ENCODE results near the gene PTPRT. TPM values are rescaled to one million over a fixed set of nuclear protein-coding genes. Genes with fewer than 3 reads are reported as not detected.

The PTPRT gene
- total RNA-seq, 1 donor from 2014 or later, result 45.0 TPM

GRCh38 chr20:43022568-43022967 lies 167.1 kb downstream of the PTPRT start:
- DNase-seq (ENCODE audit: low spot score), result no peak

DNA sequence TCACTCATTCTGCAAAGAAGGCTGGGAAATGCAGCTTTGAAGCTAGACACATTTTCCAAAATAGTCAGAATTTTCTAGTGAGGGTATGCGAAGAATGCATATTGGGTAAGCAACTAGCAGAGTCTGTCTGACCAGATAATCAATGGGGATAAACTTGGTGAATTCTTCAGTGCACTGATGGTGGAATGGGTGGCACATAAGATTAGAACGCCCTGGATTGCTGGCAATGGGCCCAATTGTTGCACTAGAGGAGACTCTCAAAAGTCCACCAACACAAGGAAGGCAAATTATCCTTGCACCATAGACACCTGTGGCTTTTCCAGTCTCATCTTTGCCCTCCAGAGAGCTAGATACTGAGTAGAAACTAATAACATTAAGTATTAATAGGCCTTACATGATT lies 167.6 kb downstream of the PTPRT start:
- DNase-seq (ENCODE audit: low spot score), result no peak

DNA sequence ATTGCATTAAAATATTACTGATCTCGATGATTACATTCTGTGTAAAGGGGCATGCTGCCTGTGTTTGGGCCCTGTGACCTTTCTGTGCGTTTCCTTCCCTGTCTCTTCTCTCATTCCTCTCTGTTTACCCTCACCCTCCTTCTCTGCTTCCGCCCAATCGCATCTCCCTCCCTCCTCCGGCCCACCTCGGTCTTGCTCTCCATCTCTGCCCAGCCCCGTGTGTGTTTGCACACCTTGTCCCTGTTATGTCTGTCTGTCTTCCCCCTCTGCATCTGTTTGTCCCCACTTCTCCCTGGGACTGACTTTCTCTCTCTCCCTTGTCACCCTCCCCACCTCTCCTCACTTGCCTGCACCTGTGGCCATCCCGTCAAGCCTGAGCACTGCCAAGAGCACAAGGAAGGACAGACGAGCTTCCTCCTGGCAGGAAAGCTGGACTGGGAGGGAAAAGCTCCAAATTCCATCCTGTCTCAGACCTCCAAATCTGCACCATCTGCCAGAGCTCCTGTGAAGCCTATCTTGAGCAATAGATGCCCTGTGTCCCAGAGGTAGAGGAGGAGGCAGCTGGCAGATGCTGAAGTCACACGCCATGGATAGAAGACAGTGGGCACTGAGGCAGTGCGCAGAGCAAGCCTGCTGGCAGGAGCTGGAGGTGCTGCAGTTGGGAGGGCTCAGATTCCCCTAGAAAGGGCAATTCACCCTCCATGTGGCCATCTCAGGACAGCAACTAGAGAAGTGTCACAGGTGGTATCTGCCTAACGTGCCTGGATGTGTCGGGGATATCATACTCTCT lies 172.3 kb downstream of the PTPRT start:
- DNase-seq (ENCODE audit: low spot score), result no peak

- DNase-seq (ENCODE audit: low spot score), result no peak
These were observed 173.4 kb downstream of the PTPRT start for GRCh38 chr20:43016257-43016656.

GRCh38 chr20:43015566-43015965 lies 174.1 kb downstream of the PTPRT start:
- DNase-seq (ENCODE audit: low spot score), result no peak

- no peak for DNase-seq (ENCODE audit: low spot score)
These were observed 175.5 kb downstream of the PTPRT start for GRCh38 chr20:43014206-43014605.

GRCh38 chr20:43011491-43011890 lies 178.2 kb downstream of the PTPRT start:
- DNase-seq (ENCODE audit: low spot score), result no peak

- no peak for DNase-seq (ENCODE audit: low spot score)
These were observed 180.2 kb downstream of the PTPRT start for GRCh38 chr20:43009532-43009931.

DNA sequence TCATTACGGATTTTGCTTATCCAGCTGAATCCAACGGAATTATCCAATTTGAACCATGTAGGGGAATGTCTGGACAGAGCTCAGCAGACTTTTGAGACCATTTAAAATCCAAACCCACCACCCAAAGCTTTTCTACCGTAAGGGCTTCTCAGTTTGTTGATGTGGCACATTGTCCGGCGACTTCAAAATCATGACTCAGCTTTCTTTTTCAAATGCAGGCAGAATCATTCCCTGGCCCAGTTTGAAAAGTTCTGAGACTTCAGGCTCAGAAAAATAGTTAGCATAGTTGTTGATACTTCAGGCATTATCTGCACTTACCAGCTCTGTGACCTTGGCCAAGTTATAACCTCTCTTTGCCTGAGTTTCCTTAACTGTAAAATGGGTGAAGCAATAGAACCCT lies 182.2 kb downstream of the PTPRT start:
- no peak for DNase-seq (ENCODE audit: low spot score)

DNA sequence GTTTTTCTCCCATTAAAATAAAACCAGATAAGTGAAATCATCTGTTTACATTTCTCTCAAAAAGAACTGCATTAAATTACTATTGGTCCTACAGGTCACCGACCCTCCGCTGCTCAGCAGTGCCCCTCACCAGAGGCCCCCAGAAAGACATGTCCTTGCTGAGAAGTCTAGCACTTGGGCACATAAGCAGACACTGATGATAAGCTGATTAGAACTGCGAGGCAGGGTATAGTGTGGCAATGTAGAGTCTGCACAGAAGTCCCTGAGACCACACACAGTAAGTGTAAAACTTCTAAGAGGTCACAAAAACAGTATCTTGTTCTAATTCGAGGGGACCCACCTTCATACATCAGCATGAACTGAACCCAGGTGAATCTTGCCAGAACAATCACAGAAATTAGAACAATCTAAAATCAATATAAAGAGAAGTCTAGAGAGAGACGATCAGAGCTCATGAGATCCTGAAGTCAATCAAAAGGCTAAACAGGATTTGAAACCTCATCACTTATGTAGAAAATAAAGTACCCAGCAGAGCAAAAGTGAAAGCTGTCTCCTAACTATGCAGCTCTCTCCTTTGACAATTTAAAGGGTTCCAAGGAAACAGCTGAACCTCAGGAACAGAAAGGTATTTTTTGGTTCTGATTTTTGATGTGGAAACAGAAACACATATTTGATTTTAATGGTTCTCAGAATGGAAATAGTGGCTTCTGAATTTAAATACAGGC lies 182.9 kb downstream of the PTPRT start:
- no peak for DNase-seq (ENCODE audit: low spot score)

- no peak for DNase-seq (ENCODE audit: low spot score)
These were observed 186.3 kb downstream of the PTPRT start for GRCh38 chr20:43003318-43003944.

GRCh38 chr20:42996141-42996540 lies 193.6 kb downstream of the PTPRT start:
- DNase-seq (ENCODE audit: low spot score), result no peak

- DNase-seq (ENCODE audit: low spot score), result no peak
These were observed 201.4 kb downstream of the PTPRT start for GRCh38 chr20:42988319-42988718.

DNA sequence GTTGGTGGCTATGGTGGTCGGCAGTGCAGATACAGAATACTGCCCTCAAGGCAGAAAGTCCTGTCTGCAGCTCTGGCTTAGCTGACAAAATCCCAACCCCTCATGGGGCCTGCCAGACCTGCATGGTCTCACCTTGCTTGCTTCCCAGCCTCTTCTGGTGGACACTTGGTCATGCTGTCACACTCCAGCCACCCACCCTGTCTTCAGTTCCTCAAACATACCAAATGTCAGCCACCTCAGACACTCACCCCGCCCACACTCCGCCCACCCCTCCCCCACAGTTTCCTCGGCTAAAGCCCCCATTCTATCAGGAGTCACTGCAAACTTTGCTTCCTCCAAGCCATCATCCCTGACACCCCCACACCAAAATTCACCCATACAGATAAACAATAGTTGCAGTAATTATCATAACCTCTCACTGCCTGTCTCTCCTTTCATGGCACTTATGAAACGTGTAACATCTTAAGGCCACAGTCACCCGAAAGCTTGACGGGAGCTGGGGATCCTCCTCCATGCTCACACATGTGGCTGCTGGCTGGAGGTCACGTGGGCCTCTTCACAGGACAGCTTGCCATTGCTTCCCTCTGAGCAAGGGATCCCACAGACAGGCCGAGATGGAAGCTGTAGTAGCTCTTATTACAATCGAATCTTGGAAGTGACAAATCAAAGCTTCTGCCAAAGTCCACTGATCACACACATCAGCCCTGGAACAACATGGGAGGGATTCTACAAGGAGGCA lies 202.2 kb downstream of the PTPRT start:
- DNase-seq (ENCODE audit: low spot score), result no peak

- no peak for DNase-seq (ENCODE audit: low spot score)
These were observed 203.4 kb downstream of the PTPRT start for GRCh38 chr20:42986143-42986773.

- no peak for DNase-seq (ENCODE audit: low spot score)
These were observed 204.1 kb downstream of the PTPRT start for GRCh38 chr20:42985628-42986027.

DNA sequence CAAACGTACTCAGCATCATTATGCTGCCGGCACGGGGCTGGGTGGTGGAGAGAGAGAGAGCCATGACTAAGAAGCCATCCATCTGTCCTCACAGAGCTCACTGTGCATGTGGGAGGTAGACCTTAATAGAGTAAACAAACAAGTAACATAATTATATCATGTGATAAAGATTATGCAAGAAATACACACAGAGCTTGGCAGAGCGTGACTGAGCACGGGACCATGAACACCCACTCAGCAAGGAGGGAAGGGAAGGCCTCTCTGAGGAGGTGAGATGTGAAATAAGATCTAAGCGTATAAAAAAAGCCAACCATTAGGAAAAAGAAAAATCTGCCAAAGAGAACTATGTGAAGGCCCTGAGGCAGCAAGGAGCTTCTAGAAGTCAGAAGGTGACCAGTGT lies 207.5 kb downstream of the PTPRT start:
- no peak for DNase-seq (ENCODE audit: low spot score)

DNA sequence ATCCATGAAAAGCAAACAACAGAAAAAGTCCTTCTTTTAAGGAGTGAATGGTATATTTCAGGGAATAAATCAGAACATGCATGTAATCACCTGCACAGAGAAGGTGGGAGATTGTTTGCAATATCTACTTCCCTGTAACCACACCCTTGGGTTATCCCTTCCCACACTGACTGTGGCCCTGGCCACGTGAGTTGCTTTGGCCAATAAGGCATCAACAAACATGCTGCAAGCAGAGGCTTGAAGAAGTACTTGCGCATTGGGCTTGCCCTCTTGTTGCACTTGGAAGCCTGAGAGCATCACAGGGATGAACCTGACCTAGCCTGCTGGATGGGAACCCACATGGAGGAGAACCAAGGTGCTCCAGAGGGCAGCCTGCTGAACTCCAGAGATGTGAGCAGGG lies 208.5 kb downstream of the PTPRT start:
- no peak for DNase-seq (ENCODE audit: low spot score)

GRCh38 chr20:42979720-42980119 lies 210.0 kb downstream of the PTPRT start:
- DNase-seq (ENCODE audit: low spot score), result no peak

GRCh38 chr20:42978184-42978974 lies 211.3 kb downstream of the PTPRT start:
- no peak for DNase-seq (ENCODE audit: low spot score)

DNA sequence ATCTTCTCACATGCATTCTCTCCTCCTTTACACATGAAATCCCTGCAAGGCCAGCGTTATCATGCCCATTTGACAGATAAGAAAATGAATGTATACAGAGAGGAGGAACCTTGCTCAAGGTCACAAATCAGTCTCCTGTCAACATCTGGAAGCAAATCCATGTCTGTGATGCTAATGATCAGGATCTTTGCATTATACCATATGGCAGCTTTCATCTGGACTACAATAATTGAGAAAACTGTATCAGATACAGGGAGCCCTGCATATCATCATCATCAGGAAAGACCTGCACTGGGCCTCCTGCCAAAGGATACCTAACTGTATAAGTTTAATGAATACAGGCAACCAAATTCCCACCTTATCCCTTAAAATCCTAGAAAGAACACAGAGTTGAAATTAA lies 213.7 kb downstream of the PTPRT start:
- no peak for DNase-seq (ENCODE audit: low spot score)

Data from mucosa of gallbladder (tissue), 1 donor.